Measurements from ENCODE around the gene CHMP3.

GRCh38 chr2:86499326-86499725, 63.9 kb downstream of the CHMP3 start:
- TF ChIP-seq POLR2A (IDR thresholded peaks at IDR 0.05; ENCODE audit: low read length) (no peak), GATA1 (IDR thresholded peaks at IDR 0.05; ENCODE audit: low read depth, low read length) (no peak)
